GM12878 (cell line): ENCODE measurements around the gene CYP1B1.
"Not testable (repeated sequence)": the region's sequence is repeated elsewhere in the genome, so short reads cannot be mapped to it uniquely, and the experiment has no call there.

Experiments
- ATF3 ChIP-seq: IDR thresholded peaks from 2 replicates; pipeline ENCODE4 v1.6.1; 2011; ENCODE audit warnings: low read depth, mild to moderate bottlenecking, low read length, moderate library complexity, borderline replicate concordance; ENCODE audit errors: extremely low read depth
- BHLHE40 ChIP-seq, 2 experiments: fragments of 450-650 bp in 1 of 2; IDR thresholded peaks; 2 replicates each; pipeline ENCODE4 v1.6.1; 2011 to 2017; ENCODE audit warnings: low read depth in 2 of 2, borderline replicate concordance in 1 of 2, improper control_type of control experiment in 1 of 2, low read length in 1 of 2, mild to moderate bottlenecking in 1 of 2
- CTCF ChIP-seq, 3 experiments: IDR thresholded peaks in 2 of 3; conservative IDR thresholded peaks in 1 of 3; 2 replicates each; pipeline ENCODE4 v1.5.1; 2011; ENCODE audit warnings: low read depth in 3 of 3, low read length in 3 of 3, mild to moderate bottlenecking in 3 of 3, control low read depth in 2 of 3, moderate library complexity in 2 of 3, inconsistent platforms in 1 of 3, mixed read lengths in 1 of 3; ENCODE audit not compliant: control insufficient read depth in 2 of 3, insufficient read depth in 1 of 3; ENCODE audit errors: extremely low read depth in 1 of 3
- DPF2 ChIP-seq: fragments of 450-650 bp; IDR thresholded peaks from 2 replicates; pipeline ENCODE4 v1.6.1; 2017; ENCODE audit warnings: mild to moderate bottlenecking
- JUND ChIP-seq: IDR thresholded peaks from 2 replicates; pipeline ENCODE4 v1.6.1; 2012; ENCODE audit warnings: low read depth, mild to moderate bottlenecking, low read length, improper control_type of control experiment, moderate library complexity
- PAX8 ChIP-seq: fragments of 450-650 bp; IDR thresholded peaks from 2 replicates; pipeline ENCODE4 v1.6.1; 2017; ENCODE audit warnings: mild to moderate bottlenecking, moderate library complexity
- SREBF2 ChIP-seq: IDR thresholded peaks from 2 replicates; pipeline ENCODE4 v1.6.1; 2012; ENCODE audit warnings: mild to moderate bottlenecking, low read length
- TCF3 ChIP-seq: IDR thresholded peaks from 2 replicates; pipeline ENCODE4 v1.6.1; 2012; ENCODE audit warnings: low read depth, mild to moderate bottlenecking, low read length, borderline replicate concordance; ENCODE audit not compliant: insufficient read depth

- not testable (repeated sequence) for TF ChIP-seq CTCF (IDR thresholded peaks at IDR 0.05 in 2 of 3, conservative IDR thresholded peaks at IDR 0.05 in 1 of 3; ENCODE audit: control insufficient read depth in 2 of 3, extremely low read depth in 1 of 3, insufficient read depth in 1 of 3, low read depth in 3 of 3, low read length in 3 of 3); ATF3; JUND; DPF2; TCF3; SREBF2; BHLHE40 (IDR thresholded peaks at IDR 0.05; ENCODE audit: borderline replicate concordance in 1 of 2, low read depth in 2 of 2, low read length in 1 of 2); PAX8
These were observed 8.6 kb upstream of the CYP1B1 start for GRCh38 chr2:38084556-38084955.
